HG03280 (cell line): Measurements from ENCODE around the gene MIER2.
"Not testable (repeated sequence)": the region's sequence is repeated elsewhere in the genome, so short reads cannot be mapped to it uniquely, and the experiment has no call there.

Experiments used
- ATAC-seq: cut with Tn5 transposase; IDR thresholded peaks from one replicate; pipeline ENCODE4 v1.9.1; 2021; ENCODE audit warnings: mild to moderate bottlenecking, moderate library complexity; ENCODE audit not compliant: unreplicated experiment

The MIER2 gene

GRCh38 chr19:344625-345319 lies at the start of gene MIER2:
MIER2 (minus strand) TSS chr19:344796; CDS start chr19:344782, 14 bp downstream.
- ATAC-seq, result peak; percentile 91

GRCh38 chr19:393560-393959 lies 49.0 kb upstream of the MIER2 start:
- not testable (repeated sequence) for ATAC-seq

- no peak for ATAC-seq
Measured at GRCh38 chr19:392375-392970, 47.9 kb upstream of the MIER2 start.

GRCh38 chr19:391726-392374 lies 47.3 kb upstream of the MIER2 start:
- no peak for ATAC-seq

GRCh38 chr19:391207-391557 lies 46.6 kb upstream of the MIER2 start:
- no peak for ATAC-seq

- ATAC-seq, result no peak
Measured at GRCh38 chr19:390386-391206, 46.0 kb upstream of the MIER2 start.

GRCh38 chr19:389935-390289 lies 45.3 kb upstream of the MIER2 start:
- no peak for ATAC-seq

- ATAC-seq, result no peak
Measured at GRCh38 chr19:389255-389934, 44.8 kb upstream of the MIER2 start.

- no peak for ATAC-seq
Measured at GRCh38 chr19:388691-389090, 44.1 kb upstream of the MIER2 start.

- no peak for ATAC-seq
Measured at GRCh38 chr19:387777-388176, 43.2 kb upstream of the MIER2 start.

GRCh38 chr19:386632-387301 lies 42.2 kb upstream of the MIER2 start:
- not testable (repeated sequence) for ATAC-seq

GRCh38 chr19:386189-386588 lies 41.6 kb upstream of the MIER2 start:
- not testable (repeated sequence) for ATAC-seq

- no peak for ATAC-seq
Measured at GRCh38 chr19:384799-385169, 40.2 kb upstream of the MIER2 start.

GRCh38 chr19:383922-384798 lies 39.6 kb upstream of the MIER2 start:
- ATAC-seq, result no peak

GRCh38 chr19:383040-383439 lies 38.4 kb upstream of the MIER2 start:
- ATAC-seq, result no peak

GRCh38 chr19:382578-382977 lies 38.0 kb upstream of the MIER2 start:
- ATAC-seq, result not testable (repeated sequence)

GRCh38 chr19:381901-382300 lies 37.3 kb upstream of the MIER2 start:
- not testable (repeated sequence) for ATAC-seq

GRCh38 chr19:380618-381219 lies 36.1 kb upstream of the MIER2 start:
- ATAC-seq, result not testable (repeated sequence)

- no peak for ATAC-seq
Measured at GRCh38 chr19:379796-380195, 35.2 kb upstream of the MIER2 start.
